ENCODE data around the gene NOVA2. TPM values are rescaled to one million over a fixed set of nuclear protein-coding genes. Genes with fewer than 3 reads are reported as not detected.

The NOVA2 gene
- polyA plus RNA-seq, 1 of the 3 experiments (the other 2 are of a cell fraction), result 1.9 TPM

GRCh38 chr19:45895519-45895972 is 78.1 kb downstream of the NOVA2 start:
- Histone ChIP-seq H3K27me3 (ENCODE audit: insufficient read depth) (no peaks in the 10 kb centered on the region), H3K4me2 (no peak overlapping the region), H3K9me3 (no peaks in the 10 kb centered on the region), H3K79me2 (ENCODE audit: insufficient read depth) (no peaks in the 10 kb centered on the region; the same call in 1 of the 2 replicates), H3K36me3 (replicated peaks in 1 of 2; ENCODE audit: control insufficient read depth in 1 of 2, insufficient read depth in 2 of 2, low read length in 1 of 2) (peaks cover 8 to 19% of the 10 kb centered on the region in 2 experiments), H2AFZ (ENCODE audit: low read depth) (no peak overlapping the region), H3K4me1 (ENCODE audit: control insufficient read depth in 1 of 2, insufficient read depth in 2 of 2, low read depth in 1 of 2, low read length in 1 of 2) (no peaks in the 10 kb centered on the region; a peak in 1 of 4 replicates), H3K9me2 (no peaks in the 10 kb centered on the region), H3K9ac (no peak overlapping the region), H3K27ac (ENCODE audit: low read depth in 2 of 2, low read length in 1 of 2) (no peak overlapping the region), H3F3A (replicated peaks; ENCODE audit: insufficient read depth) (peaks cover 4% of the 10 kb centered on the region), H4K20me1 (ENCODE audit: insufficient read depth) (no peaks in the 10 kb centered on the region), H3K4me3 (ENCODE audit: low read depth in 2 of 2, low read length in 1 of 2) (no peak overlapping the region)
- 91% methylated on average over 9 of the region's 9 CpGs for WGBS (ENCODE audit: low lambda C conversion rate)
- ChIA-PET CTCF (interaction anchor here (1.5 kb wide), 1 partner anchor 13 kb away, joined by 4 read pairs; no protein-coding TSS in a partner anchor), POLR2A (no interaction called here)
- TF ChIP-seq SIN3A (IDR thresholded peaks at IDR 0.05; ENCODE audit: borderline replicate concordance, low read depth, low read length), result no peak
- DNase-seq, result no peak

- Histone ChIP-seq H3K27ac (ENCODE audit: low read depth in 2 of 2, low read length in 1 of 2) (no peak overlapping the region), H3K27me3 (ENCODE audit: insufficient read depth) (no peaks in the 10 kb centered on the region), H3K9me3 (no peaks in the 10 kb centered on the region), H3K36me3 (replicated peaks in 1 of 2; ENCODE audit: control insufficient read depth in 1 of 2, insufficient read depth in 2 of 2, low read length in 1 of 2) (peaks cover 0 to 10% of the 10 kb centered on the region in 2 experiments), H2AFZ (ENCODE audit: low read depth) (no peak overlapping the region), H3K4me2 (no peak overlapping the region), H3F3A (replicated peaks; ENCODE audit: insufficient read depth) (peaks cover 20% of the 10 kb centered on the region), H3K4me3 (ENCODE audit: low read depth in 2 of 2, low read length in 1 of 2) (no peak overlapping the region), H4K20me1 (ENCODE audit: insufficient read depth) (no peaks in the 10 kb centered on the region), H3K4me1 (ENCODE audit: control insufficient read depth in 1 of 2, insufficient read depth in 2 of 2, low read depth in 1 of 2, low read length in 1 of 2) (peaks cover 0 to 5% of the 10 kb centered on the region in 2 experiments; a peak in 1 of 4 replicates), H3K9me2 (no peaks in the 10 kb centered on the region), H3K9ac (no peak overlapping the region), H3K79me2 (ENCODE audit: insufficient read depth) (no peaks in the 10 kb centered on the region; the same call in 1 of the 2 replicates)
- ChIA-PET CTCF (interaction anchor here (3.4 kb wide), 1 partner anchor 74 kb away, joined by 12 read pairs; no protein-coding TSS in a partner anchor), POLR2A (no interaction called here)
- WGBS (ENCODE audit: low lambda C conversion rate), result 89% methylated on average over 7 of the region's 17 CpGs
- TF ChIP-seq MAX (IDR thresholded peaks at IDR 0.05; ENCODE audit: low read depth) (no peak), EZH2phosphoT487 (IDR thresholded peaks at IDR 0.05; ENCODE audit: borderline replicate concordance, low read depth) (no peak), ZBTB33 (IDR thresholded peaks at IDR 0.05; ENCODE audit: borderline replicate concordance, low read depth) (no peak), RFX5 (IDR thresholded peaks at IDR 0.05; ENCODE audit: low read length) (no peak), CHD2 (IDR thresholded peaks at IDR 0.05; ENCODE audit: low read length, partially characterized antibody) (no peak), SIN3A (IDR thresholded peaks at IDR 0.05; ENCODE audit: borderline replicate concordance, low read depth, low read length) (no peak), JUND (IDR thresholded peaks at IDR 0.05) (no peak)
- DNase-seq, result no peak
These were observed 82.8 kb downstream of the NOVA2 start for GRCh38 chr19:45890877-45891276.
